H9 (cell line): Measurements from ENCODE around the gene EPHB2. TPM values are rescaled to one million over a fixed set of nuclear protein-coding genes. Genes with fewer than 3 reads are reported as not detected.

ENCODE experiments used
- DNase-seq: peaks from one replicate; pipeline ENCODE4 v3.0.0-alpha.2; 2017
- H2AFZ ChIP-seq: one replicate; pipeline ENCODE4 v1.6.1; 2013; ENCODE audit warnings: mild to moderate bottlenecking, low read length, control low read depth, moderate library complexity
- H2AK5ac ChIP-seq: 2 replicates; pipeline ENCODE4 v1.6.1; 2013; ENCODE audit warnings: low read length, control low read depth, mixed read lengths; ENCODE audit not compliant: insufficient read length
- H2BK120ac ChIP-seq: one replicate; pipeline ENCODE4 v1.6.1; 2013; ENCODE audit warnings: low read depth, mild to moderate bottlenecking, low read length, control low read depth, inconsistent platforms; ENCODE audit not compliant: poor library complexity, severe bottlenecking
- H2BK12ac ChIP-seq: 2 replicates; pipeline ENCODE4 v1.6.1; 2013; ENCODE audit warnings: low read length, control low read depth, mixed read lengths, low read depth; ENCODE audit not compliant: insufficient read length
- H2BK15ac ChIP-seq: 2 replicates; pipeline ENCODE4 v1.6.1; 2013; ENCODE audit warnings: low read depth, low read length, control low read depth
- H2BK20ac ChIP-seq: one replicate; pipeline ENCODE4 v1.6.1; 2013; ENCODE audit warnings: low read depth, mild to moderate bottlenecking, low read length, control low read depth, inconsistent platforms; ENCODE audit not compliant: poor library complexity, severe bottlenecking
- H2BK5ac ChIP-seq: 2 replicates; pipeline ENCODE4 v1.6.1; 2013; ENCODE audit warnings: low read length, control low read depth, mixed read lengths; ENCODE audit not compliant: insufficient read length
- H3K14ac ChIP-seq: 2 replicates; pipeline ENCODE4 v1.6.1; 2013; ENCODE audit warnings: low read length, control low read depth; ENCODE audit not compliant: insufficient read depth
- H3K18ac ChIP-seq: 2 replicates; pipeline ENCODE4 v1.6.1; 2013; ENCODE audit warnings: low read depth, mild to moderate bottlenecking, mixed read lengths, low read length, control low read depth; ENCODE audit not compliant: insufficient read length
- H3K23ac ChIP-seq: 2 replicates; pipeline ENCODE4 v1.6.1; 2013; ENCODE audit warnings: low read length, control low read depth, mixed read lengths, low read depth; ENCODE audit not compliant: insufficient read length
- H3K23me2 ChIP-seq: 2 replicates; pipeline ENCODE4 v1.6.1; 2013; ENCODE audit warnings: low read depth, mild to moderate bottlenecking, mixed read lengths, low read length, control low read depth; ENCODE audit not compliant: insufficient read length, poor library complexity, severe bottlenecking
- H3K27ac ChIP-seq: 2 replicates; pipeline ENCODE4 v1.5.1; 2013; ENCODE audit warnings: low read length, control low read depth, mixed read lengths, low read depth; ENCODE audit not compliant: insufficient read length
- H3K27me3 ChIP-seq: 2 replicates; pipeline ENCODE4 v1.6.1; 2013; ENCODE audit warnings: low read length, control low read depth, inconsistent platforms; ENCODE audit not compliant: insufficient read depth
- H3K4ac ChIP-seq: 2 replicates; pipeline ENCODE4 v1.6.1; 2013; ENCODE audit warnings: low read depth, mild to moderate bottlenecking, control low read depth, inconsistent platforms, low read length, moderate library complexity
- H3K4me1 ChIP-seq: 2 replicates; pipeline ENCODE4 v1.6.1; 2013; ENCODE audit warnings: low read length, control low read depth, inconsistent platforms; ENCODE audit not compliant: insufficient read depth
- H3K4me2 ChIP-seq: 2 replicates; pipeline ENCODE4 v1.6.1; 2013; ENCODE audit warnings: low read length, control low read depth, mixed read lengths; ENCODE audit not compliant: insufficient read length, insufficient read depth
- H3K56ac ChIP-seq: 2 replicates; pipeline ENCODE4 v1.6.1; 2013; ENCODE audit warnings: low read depth, mild to moderate bottlenecking, mixed read lengths, low read length, control low read depth; ENCODE audit not compliant: insufficient read length
- H3K79me1 ChIP-seq: 2 replicates; pipeline ENCODE4 v1.6.1; 2013; ENCODE audit warnings: low read depth, mild to moderate bottlenecking, moderate library complexity, low read length, control low read depth, inconsistent platforms; ENCODE audit not compliant: insufficient read depth, poor library complexity, severe bottlenecking
- H3K79me2 ChIP-seq: 2 replicates; pipeline ENCODE4 v1.6.1; 2013; ENCODE audit warnings: low read length, control low read depth, inconsistent platforms; ENCODE audit not compliant: insufficient read depth
- H3K9ac ChIP-seq: 2 replicates; pipeline ENCODE4 v1.6.1; 2013; ENCODE audit warnings: low read length, control low read depth, mixed read lengths; ENCODE audit not compliant: insufficient read length; ENCODE audit errors: extremely low read depth
- H3K9me3 ChIP-seq: one replicate; pipeline ENCODE4 v1.6.1; 2013; ENCODE audit warnings: low read depth, low read length, inconsistent platforms; ENCODE audit not compliant: control insufficient read depth
- H3T11ph ChIP-seq: one replicate; pipeline ENCODE4 v1.6.1; 2013; ENCODE audit warnings: mild to moderate bottlenecking, low read length, control low read depth, inconsistent platforms
- H4K20me1 ChIP-seq: one replicate; pipeline ENCODE4 v1.6.1; 2013; ENCODE audit not compliant: control insufficient read depth, insufficient read length, insufficient read depth
- H4K5ac ChIP-seq: 2 replicates; pipeline ENCODE4 v1.6.1; 2013; ENCODE audit warnings: low read depth, mild to moderate bottlenecking, mixed read lengths, low read length, control low read depth; ENCODE audit not compliant: insufficient read length
- H4K8ac ChIP-seq: replicated peaks from 2 replicates; pipeline ENCODE4 v1.6.1; 2013; ENCODE audit warnings: low read length, control low read depth, mixed read lengths, low read depth; ENCODE audit not compliant: insufficient read length
- H4K91ac ChIP-seq: 2 replicates; pipeline ENCODE4 v1.6.1; 2013; ENCODE audit warnings: low read depth, mild to moderate bottlenecking, moderate library complexity, mixed read lengths, low read length, control low read depth; ENCODE audit not compliant: insufficient read length
- H3K27ac Mint-ChIP-seq, 3 experiments: 2 replicates in 2 of 3; 3 replicates in 1 of 3; pipeline ENCODE4 v1.8.0; 2020 to 2021; ENCODE audit warnings: mixed read lengths in 3 of 3, mild to moderate bottlenecking in 1 of 3, moderate library complexity in 1 of 3
- H3K27me3 Mint-ChIP-seq: 2 replicates; pipeline ENCODE4 v1.8.0; 2021; ENCODE audit warnings: low read depth, mild to moderate bottlenecking, moderate library complexity, mixed read lengths
- H3K36me3 Mint-ChIP-seq, 3 experiments: 2 replicates in 2 of 3; 3 replicates in 1 of 3; pipeline ENCODE4 v1.8.0; 2020 to 2021; ENCODE audit warnings: low read depth in 3 of 3, mixed read lengths in 3 of 3; ENCODE audit not compliant: insufficient read depth in 1 of 3
- H3K4me1 Mint-ChIP-seq, 2 experiments: 2 replicates each; pipeline ENCODE4 v1.8.0; 2020; ENCODE audit warnings: mixed read lengths in 2 of 2
- H3K4me3 Mint-ChIP-seq, 2 experiments: 2 replicates in 1 of 2; 3 replicates in 1 of 2; pipeline ENCODE4 v1.8.0; 2020 to 2021; ENCODE audit warnings: mild to moderate bottlenecking in 2 of 2, mixed read lengths in 2 of 2, moderate library complexity in 1 of 2
- H3K9me3 Mint-ChIP-seq, 2 experiments: 2 replicates in 1 of 2; 3 replicates in 1 of 2; pipeline ENCODE4 v1.8.0; 2020; ENCODE audit warnings: mild to moderate bottlenecking in 2 of 2, mixed read lengths in 2 of 2, moderate library complexity in 1 of 2
- WGBS: extraction: QIAGEN DNeasy Blood & Tissue Kit; methylation state at CpG from one replicate; pipeline ENCODE4 v1.1.7; 2013; ENCODE audit warnings: missing lambda C conversion rate, low lambda C conversion rate, mixed read lengths; ENCODE audit not compliant: insufficient read length; ENCODE audit errors: extremely low coverage; 5-methylcytosine and 5-hydroxymethylcytosine counted together
- total RNA-seq: library from RNA; stranded (reverse); gene quantifications from 2 replicates; pipeline ENCODE4 v1.2.1, GENCODE V29; 2021
- TF ChIP-seq, protein P1 (sequence below): fragments of 200-600 bp; sonication (generic); conservative IDR thresholded peaks from 3 replicates; pipeline ENCODE4 v1.8.0; 2021; ENCODE audit warnings: antibody characterized with exemption, mild to moderate bottlenecking

Gene EPHB2
- total RNA-seq, 1 experiment from 2014 or later: 9.5 TPM

DNA sequence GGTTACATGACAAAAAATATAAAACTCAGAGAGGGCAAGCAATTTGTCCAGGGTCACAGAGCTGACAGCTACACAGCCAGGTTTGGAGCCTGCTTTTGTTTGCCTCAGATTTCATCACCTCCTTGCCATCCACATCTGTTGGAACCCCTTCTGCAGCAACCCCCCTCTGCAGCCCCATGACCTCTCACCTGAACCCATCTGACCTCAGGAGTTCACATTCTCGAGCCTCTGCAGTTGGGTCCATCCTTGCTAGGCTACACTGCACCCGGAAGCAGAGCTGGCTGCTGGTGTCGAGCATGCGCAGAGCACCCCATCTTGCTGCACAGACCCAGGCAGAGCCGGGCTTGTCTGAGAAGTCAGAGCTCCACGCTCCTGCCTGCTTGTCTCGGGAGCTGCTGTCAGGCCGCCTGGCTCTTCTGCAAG lies 47.6 kb upstream of the EPHB2 start:
- no peaks in the 10 kb centered on the region for H3K79me2 ChIP-seq
- no peak for DNase-seq
- H2BK12ac ChIP-seq: no peak overlapping the region
- Mint-ChIP-seq H3K9me3 (no peaks in the 10 kb centered on the region), H3K27ac (no peak overlapping the region), H3K4me3 (no peak overlapping the region), H3K36me3 (no peaks in the 10 kb centered on the region), H3K27me3 (peaks cover 3% of the 10 kb centered on the region), H3K4me1 (peaks cover 5 to 9% of the 10 kb centered on the region in 2 experiments)
- H3K56ac ChIP-seq: no peak overlapping the region
- no peaks in the 10 kb centered on the region for H3K23me2 ChIP-seq
- H2BK5ac ChIP-seq: no peak overlapping the region
- H4K20me1 ChIP-seq: no peaks in the 10 kb centered on the region
- H2AFZ ChIP-seq: no peak overlapping the region
- no peak overlapping the region for H3K23ac ChIP-seq
- no peak overlapping the region for H2BK15ac ChIP-seq
- no peak overlapping the region for H4K91ac ChIP-seq
- no peak overlapping the region for H3K4me2 ChIP-seq
- no peaks in the 10 kb centered on the region for H3K79me1 ChIP-seq
- H3K4me1 ChIP-seq: no peaks in the 10 kb centered on the region
- no peak overlapping the region for H3K27ac ChIP-seq
- no peak overlapping the region for H3K9ac ChIP-seq
- TF ChIP-seq, protein P1, sequence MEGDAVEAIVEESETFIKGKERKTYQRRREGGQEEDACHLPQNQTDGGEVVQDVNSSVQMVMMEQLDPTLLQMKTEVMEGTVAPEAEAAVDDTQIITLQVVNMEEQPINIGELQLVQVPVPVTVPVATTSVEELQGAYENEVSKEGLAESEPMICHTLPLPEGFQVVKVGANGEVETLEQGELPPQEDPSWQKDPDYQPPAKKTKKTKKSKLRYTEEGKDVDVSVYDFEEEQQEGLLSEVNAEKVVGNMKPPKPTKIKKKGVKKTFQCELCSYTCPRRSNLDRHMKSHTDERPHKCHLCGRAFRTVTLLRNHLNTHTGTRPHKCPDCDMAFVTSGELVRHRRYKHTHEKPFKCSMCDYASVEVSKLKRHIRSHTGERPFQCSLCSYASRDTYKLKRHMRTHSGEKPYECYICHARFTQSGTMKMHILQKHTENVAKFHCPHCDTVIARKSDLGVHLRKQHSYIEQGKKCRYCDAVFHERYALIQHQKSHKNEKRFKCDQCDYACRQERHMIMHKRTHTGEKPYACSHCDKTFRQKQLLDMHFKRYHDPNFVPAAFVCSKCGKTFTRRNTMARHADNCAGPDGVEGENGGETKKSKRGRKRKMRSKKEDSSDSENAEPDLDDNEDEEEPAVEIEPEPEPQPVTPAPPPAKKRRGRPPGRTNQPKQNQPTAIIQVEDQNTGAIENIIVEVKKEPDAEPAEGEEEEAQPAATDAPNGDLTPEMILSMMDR: no peak
- no peak overlapping the region; the same call in 1 of the 2 replicates for H3K14ac ChIP-seq
- H3K9me3 ChIP-seq: no peaks in the 10 kb centered on the region
- WGBS: no CpG with 5 or more reads among the region's 8 CpGs
- H3K27me3 ChIP-seq: no peaks in the 10 kb centered on the region
- no peak overlapping the region for H3K4ac ChIP-seq
- no peak overlapping the region for H3K18ac ChIP-seq
- no peak overlapping the region for H4K8ac ChIP-seq
- no peak overlapping the region for H2BK20ac ChIP-seq
- no peak overlapping the region for H2AK5ac ChIP-seq
- no peak overlapping the region for H2BK120ac ChIP-seq
- no peak overlapping the region for H4K5ac ChIP-seq
- H3T11ph ChIP-seq: no peak overlapping the region
